HG03378 (cell line): ENCODE measurements around the gene GPR33.
"Not testable (repeated sequence)": the region's sequence is repeated elsewhere in the genome, so short reads cannot be mapped to it uniquely, and the experiment has no call there.

Experiments
- ATAC-seq: cut with Tn5 transposase; IDR thresholded peaks from one replicate; pipeline ENCODE4 v1.9.1; 2021; ENCODE audit warnings: mild to moderate bottlenecking, moderate library complexity; ENCODE audit not compliant: unreplicated experiment

The GPR33 gene

GRCh38 chr14:31487886-31488285, at the start of gene GPR33:
GPR33 (minus strand) TSS chr14:31488039; CDS start chr14:31483965, 4,074 bp downstream.
- ATAC-seq: no peak

GRCh38 chr14:31536201-31536960, 48.5 kb upstream of the GPR33 start:
- no peak for ATAC-seq

- no peak for ATAC-seq
Measured at GRCh38 chr14:31530136-31530535, 42.3 kb upstream of the GPR33 start.

- no peak for ATAC-seq
Measured at GRCh38 chr14:31529053-31529452, 41.2 kb upstream of the GPR33 start.

GRCh38 chr14:31527546-31527945, 39.7 kb upstream of the GPR33 start:
- ATAC-seq: no peak

- ATAC-seq: no peak
Measured at GRCh38 chr14:31527087-31527486, 39.2 kb upstream of the GPR33 start.

GRCh38 chr14:31510855-31511254, 23.0 kb upstream of the GPR33 start:
- no peak for ATAC-seq

GRCh38 chr14:31510222-31510621, 22.4 kb upstream of the GPR33 start:
- ATAC-seq: no peak

GRCh38 chr14:31508135-31508534, 20.3 kb upstream of the GPR33 start:
- no peak for ATAC-seq

GRCh38 chr14:31505411-31505810, 17.6 kb upstream of the GPR33 start:
- no peak for ATAC-seq

- ATAC-seq: no peak
Measured at GRCh38 chr14:31501870-31502269, 14.0 kb upstream of the GPR33 start.

GRCh38 chr14:31492759-31493498, 5.1 kb upstream of the GPR33 start:
- no peak for ATAC-seq

GRCh38 chr14:31489691-31490090, 1.9 kb upstream of the GPR33 start:
- peak; percentile 73 for ATAC-seq

- no peak for ATAC-seq
Measured at GRCh38 chr14:31486764-31487163, 1.1 kb downstream of the GPR33 start.

- ATAC-seq: no peak
Measured at GRCh38 chr14:31484754-31485153, 3.1 kb downstream of the GPR33 start.

GRCh38 chr14:31480156-31480555, 7.7 kb downstream of the GPR33 start:
- no peak for ATAC-seq

- no peak for ATAC-seq
Measured at GRCh38 chr14:31479027-31479426, 8.8 kb downstream of the GPR33 start.

GRCh38 chr14:31477248-31477647, 10.6 kb downstream of the GPR33 start:
- no peak for ATAC-seq

GRCh38 chr14:31476131-31476866, 11.5 kb downstream of the GPR33 start:
- ATAC-seq: no peak

- ATAC-seq: no peak
Measured at GRCh38 chr14:31466554-31466953, 21.3 kb downstream of the GPR33 start.

GRCh38 chr14:31465111-31465510, 22.7 kb downstream of the GPR33 start:
- no peak for ATAC-seq

GRCh38 chr14:31462450-31462849, 25.4 kb downstream of the GPR33 start:
- not testable (repeated sequence) for ATAC-seq
